H9 (cell line): ENCODE measurements around the gene DPYD. TPM values are rescaled to one million over a fixed set of nuclear protein-coding genes. Genes with fewer than 3 reads are reported as not detected.

Experiments used
- DNase-seq: peaks from one replicate; pipeline ENCODE4 v3.0.0-alpha.2; 2017
- H2AFZ ChIP-seq: one replicate; pipeline ENCODE4 v1.6.1; 2013; ENCODE audit warnings: mild to moderate bottlenecking, low read length, control low read depth, moderate library complexity
- H2AK5ac ChIP-seq: 2 replicates; pipeline ENCODE4 v1.6.1; 2013; ENCODE audit warnings: low read length, control low read depth, mixed read lengths; ENCODE audit not compliant: insufficient read length
- H2BK120ac ChIP-seq: one replicate; pipeline ENCODE4 v1.6.1; 2013; ENCODE audit warnings: low read depth, mild to moderate bottlenecking, low read length, control low read depth, inconsistent platforms; ENCODE audit not compliant: poor library complexity, severe bottlenecking
- H2BK12ac ChIP-seq: 2 replicates; pipeline ENCODE4 v1.6.1; 2013; ENCODE audit warnings: low read length, control low read depth, mixed read lengths, low read depth; ENCODE audit not compliant: insufficient read length
- H2BK15ac ChIP-seq: 2 replicates; pipeline ENCODE4 v1.6.1; 2013; ENCODE audit warnings: low read depth, low read length, control low read depth
- H2BK20ac ChIP-seq: one replicate; pipeline ENCODE4 v1.6.1; 2013; ENCODE audit warnings: low read depth, mild to moderate bottlenecking, low read length, control low read depth, inconsistent platforms; ENCODE audit not compliant: poor library complexity, severe bottlenecking
- H2BK5ac ChIP-seq: 2 replicates; pipeline ENCODE4 v1.6.1; 2013; ENCODE audit warnings: low read length, control low read depth, mixed read lengths; ENCODE audit not compliant: insufficient read length
- H3K14ac ChIP-seq: 2 replicates; pipeline ENCODE4 v1.6.1; 2013; ENCODE audit warnings: low read length, control low read depth; ENCODE audit not compliant: insufficient read depth
- H3K18ac ChIP-seq: 2 replicates; pipeline ENCODE4 v1.6.1; 2013; ENCODE audit warnings: low read depth, mild to moderate bottlenecking, mixed read lengths, low read length, control low read depth; ENCODE audit not compliant: insufficient read length
- H3K23ac ChIP-seq: 2 replicates; pipeline ENCODE4 v1.6.1; 2013; ENCODE audit warnings: low read length, control low read depth, mixed read lengths, low read depth; ENCODE audit not compliant: insufficient read length
- H3K23me2 ChIP-seq: 2 replicates; pipeline ENCODE4 v1.6.1; 2013; ENCODE audit warnings: low read depth, mild to moderate bottlenecking, mixed read lengths, low read length, control low read depth; ENCODE audit not compliant: insufficient read length, poor library complexity, severe bottlenecking
- H3K27ac ChIP-seq: 2 replicates; pipeline ENCODE4 v1.5.1; 2013; ENCODE audit warnings: low read length, control low read depth, mixed read lengths, low read depth; ENCODE audit not compliant: insufficient read length
- H3K27me3 ChIP-seq: 2 replicates; pipeline ENCODE4 v1.6.1; 2013; ENCODE audit warnings: low read length, control low read depth, inconsistent platforms; ENCODE audit not compliant: insufficient read depth
- H3K4ac ChIP-seq: 2 replicates; pipeline ENCODE4 v1.6.1; 2013; ENCODE audit warnings: low read depth, mild to moderate bottlenecking, control low read depth, inconsistent platforms, low read length, moderate library complexity
- H3K4me1 ChIP-seq: 2 replicates; pipeline ENCODE4 v1.6.1; 2013; ENCODE audit warnings: low read length, control low read depth, inconsistent platforms; ENCODE audit not compliant: insufficient read depth
- H3K4me2 ChIP-seq: 2 replicates; pipeline ENCODE4 v1.6.1; 2013; ENCODE audit warnings: low read length, control low read depth, mixed read lengths; ENCODE audit not compliant: insufficient read length, insufficient read depth
- H3K56ac ChIP-seq: 2 replicates; pipeline ENCODE4 v1.6.1; 2013; ENCODE audit warnings: low read depth, mild to moderate bottlenecking, mixed read lengths, low read length, control low read depth; ENCODE audit not compliant: insufficient read length
- H3K79me1 ChIP-seq: 2 replicates; pipeline ENCODE4 v1.6.1; 2013; ENCODE audit warnings: low read depth, mild to moderate bottlenecking, moderate library complexity, low read length, control low read depth, inconsistent platforms; ENCODE audit not compliant: insufficient read depth, poor library complexity, severe bottlenecking
- H3K79me2 ChIP-seq: 2 replicates; pipeline ENCODE4 v1.6.1; 2013; ENCODE audit warnings: low read length, control low read depth, inconsistent platforms; ENCODE audit not compliant: insufficient read depth
- H3K9ac ChIP-seq: 2 replicates; pipeline ENCODE4 v1.6.1; 2013; ENCODE audit warnings: low read length, control low read depth, mixed read lengths; ENCODE audit not compliant: insufficient read length; ENCODE audit errors: extremely low read depth
- H3K9me3 ChIP-seq: one replicate; pipeline ENCODE4 v1.6.1; 2013; ENCODE audit warnings: low read depth, low read length, inconsistent platforms; ENCODE audit not compliant: control insufficient read depth
- H3T11ph ChIP-seq: one replicate; pipeline ENCODE4 v1.6.1; 2013; ENCODE audit warnings: mild to moderate bottlenecking, low read length, control low read depth, inconsistent platforms
- H4K20me1 ChIP-seq: one replicate; pipeline ENCODE4 v1.6.1; 2013; ENCODE audit not compliant: control insufficient read depth, insufficient read length, insufficient read depth
- H4K5ac ChIP-seq: 2 replicates; pipeline ENCODE4 v1.6.1; 2013; ENCODE audit warnings: low read depth, mild to moderate bottlenecking, mixed read lengths, low read length, control low read depth; ENCODE audit not compliant: insufficient read length
- H4K8ac ChIP-seq: replicated peaks from 2 replicates; pipeline ENCODE4 v1.6.1; 2013; ENCODE audit warnings: low read length, control low read depth, mixed read lengths, low read depth; ENCODE audit not compliant: insufficient read length
- H4K91ac ChIP-seq: 2 replicates; pipeline ENCODE4 v1.6.1; 2013; ENCODE audit warnings: low read depth, mild to moderate bottlenecking, moderate library complexity, mixed read lengths, low read length, control low read depth; ENCODE audit not compliant: insufficient read length
- H3K27ac Mint-ChIP-seq, 3 experiments: 2 replicates in 2 of 3; 3 replicates in 1 of 3; pipeline ENCODE4 v1.8.0; 2020 to 2021; ENCODE audit warnings: mixed read lengths in 3 of 3, mild to moderate bottlenecking in 1 of 3, moderate library complexity in 1 of 3
- H3K27me3 Mint-ChIP-seq: 2 replicates; pipeline ENCODE4 v1.8.0; 2021; ENCODE audit warnings: low read depth, mild to moderate bottlenecking, moderate library complexity, mixed read lengths
- H3K36me3 Mint-ChIP-seq, 3 experiments: 2 replicates in 2 of 3; 3 replicates in 1 of 3; pipeline ENCODE4 v1.8.0; 2020 to 2021; ENCODE audit warnings: low read depth in 3 of 3, mixed read lengths in 3 of 3; ENCODE audit not compliant: insufficient read depth in 1 of 3
- H3K4me1 Mint-ChIP-seq, 2 experiments: 2 replicates each; pipeline ENCODE4 v1.8.0; 2020; ENCODE audit warnings: mixed read lengths in 2 of 2
- H3K4me3 Mint-ChIP-seq, 2 experiments: 2 replicates in 1 of 2; 3 replicates in 1 of 2; pipeline ENCODE4 v1.8.0; 2020 to 2021; ENCODE audit warnings: mild to moderate bottlenecking in 2 of 2, mixed read lengths in 2 of 2, moderate library complexity in 1 of 2
- H3K9me3 Mint-ChIP-seq, 2 experiments: 2 replicates in 1 of 2; 3 replicates in 1 of 2; pipeline ENCODE4 v1.8.0; 2020; ENCODE audit warnings: mild to moderate bottlenecking in 2 of 2, mixed read lengths in 2 of 2, moderate library complexity in 1 of 2
- CTCF ChIP-seq: fragments of 200-600 bp; sonication (generic); conservative IDR thresholded peaks from 3 replicates; pipeline ENCODE4 v1.8.0; 2021; ENCODE audit warnings: antibody characterized with exemption, mild to moderate bottlenecking
- WGBS: extraction: QIAGEN DNeasy Blood & Tissue Kit; methylation state at CpG from one replicate; pipeline ENCODE4 v1.1.7; 2013; ENCODE audit warnings: missing lambda C conversion rate, low lambda C conversion rate, mixed read lengths; ENCODE audit not compliant: insufficient read length; ENCODE audit errors: extremely low coverage; 5-methylcytosine and 5-hydroxymethylcytosine counted together
- total RNA-seq: library from RNA; stranded (reverse); gene quantifications from 2 replicates; pipeline ENCODE4 v1.2.1, GENCODE V29; 2021

Gene DPYD
- total RNA-seq, 1 experiment from 2014 or later, result 0.37 TPM

- H2BK12ac ChIP-seq, result no peak overlapping the region
- H4K91ac ChIP-seq, result no peak overlapping the region
- H3K23me2 ChIP-seq, result no peaks in the 10 kb centered on the region
- Mint-ChIP-seq H3K4me3 (no peak overlapping the region), H3K36me3 (no peaks in the 10 kb centered on the region), H3K4me1 (no peaks in the 10 kb centered on the region), H3K27me3 (no peaks in the 10 kb centered on the region), H3K27ac (no peak overlapping the region), H3K9me3 (no peaks in the 10 kb centered on the region)
- no peaks in the 10 kb centered on the region for H3K4me1 ChIP-seq
- H3K14ac ChIP-seq, result no peak overlapping the region
- no peaks in the 10 kb centered on the region for H3K79me2 ChIP-seq
- H3K9me3 ChIP-seq, result no peaks in the 10 kb centered on the region
- no peak overlapping the region for H3K18ac ChIP-seq
- DNase-seq, result no peak
- H2BK5ac ChIP-seq, result no peak overlapping the region
- no peak overlapping the region for H4K5ac ChIP-seq
- H2BK120ac ChIP-seq, result no peak overlapping the region
- H3K56ac ChIP-seq, result no peak overlapping the region
- no peak overlapping the region for H2AFZ ChIP-seq
- WGBS, result no CpG with 5 or more reads among the region's 4 CpGs
- no peak overlapping the region for H3K9ac ChIP-seq
- H3K4me2 ChIP-seq, result no peak overlapping the region
- H3K79me1 ChIP-seq, result no peaks in the 10 kb centered on the region
- no peaks in the 10 kb centered on the region for H3K27me3 ChIP-seq
- no peak overlapping the region for H3K4ac ChIP-seq
- no peak for TF ChIP-seq CTCF
- H3K27ac ChIP-seq, result no peak overlapping the region
- H3T11ph ChIP-seq, result no peak overlapping the region
- no peak overlapping the region for H4K8ac ChIP-seq
- H2BK20ac ChIP-seq, result no peak overlapping the region
- H2AK5ac ChIP-seq, result no peak overlapping the region
- no peak overlapping the region for H2BK15ac ChIP-seq
- H4K20me1 ChIP-seq, result no peaks in the 10 kb centered on the region
- no peak overlapping the region for H3K23ac ChIP-seq
Measured at GRCh38 chr1:97254731-97255463, 665.9 kb downstream of the DPYD start.
